GM12878 (cell line): ENCODE data around the gene SMCO4. TPM values are rescaled to one million over a fixed set of nuclear protein-coding genes. Genes with fewer than 3 reads are reported as not detected.

ENCODE experiments used
- BMI1 ChIP-seq: fragments of 450-650 bp; IDR thresholded peaks from 2 replicates; pipeline ENCODE4 v1.6.1; 2016; ENCODE audit warnings: mild to moderate bottlenecking, moderate library complexity, borderline replicate concordance
- BRCA1 ChIP-seq: IDR thresholded peaks from 2 replicates; pipeline ENCODE4 v1.6.1; 2011; ENCODE audit warnings: low read depth, low read length, improper control_type of control experiment
- CBX5 ChIP-seq: sonication (generic); IDR thresholded peaks from 2 replicates; pipeline ENCODE4 v1.6.1; 2016; ENCODE audit warnings: low read depth, moderate library complexity, mild to moderate bottlenecking, inconsistent platforms
- CHD2 ChIP-seq: IDR thresholded peaks from 2 replicates; pipeline ENCODE4 v1.6.1; 2011; ENCODE audit warnings: low read depth, low read length, improper control_type of control experiment, borderline replicate concordance
- DPF2 ChIP-seq: fragments of 450-650 bp; IDR thresholded peaks from 2 replicates; pipeline ENCODE4 v1.6.1; 2017; ENCODE audit warnings: mild to moderate bottlenecking
- EED ChIP-seq: sonication (generic); IDR thresholded peaks from 2 replicates; pipeline ENCODE4 v1.6.1; 2016; ENCODE audit warnings: antibody characterized with exemption, low read depth
- EP300 ChIP-seq, 2 experiments: fragments of 150-350 bp in 1 of 2; IDR thresholded peaks; 2 replicates each; pipeline ENCODE4 v1.6.1; 2011 to 2012; ENCODE audit warnings: low read depth in 2 of 2, low read length in 2 of 2, borderline replicate concordance in 1 of 2, improper control_type of control experiment in 1 of 2, inconsistent platforms in 1 of 2; ENCODE audit not compliant: control insufficient read depth in 1 of 2
- IKZF2 ChIP-seq, 2 experiments: fragments of 450-650 bp; IDR thresholded peaks; 2 replicates each; pipeline ENCODE4 v1.6.1; 2017; ENCODE audit warnings: mild to moderate bottlenecking in 2 of 2, moderate library complexity in 2 of 2
- IRF4 ChIP-seq: IDR thresholded peaks from 2 replicates; pipeline ENCODE4 v1.6.1; 2011; ENCODE audit warnings: low read depth, low read length
- MEF2A ChIP-seq: IDR thresholded peaks from 2 replicates; pipeline ENCODE4 v1.6.1; 2011; ENCODE audit warnings: low read depth, mild to moderate bottlenecking, low read length, moderate library complexity; ENCODE audit not compliant: insufficient read depth
- NR2C2 ChIP-seq: IDR thresholded peaks from 2 replicates; pipeline ENCODE4 v1.6.1; 2011; ENCODE audit warnings: borderline replicate concordance, low read depth; ENCODE audit not compliant: control insufficient read depth, insufficient read length
- NR2F1 ChIP-seq: fragments of 450-650 bp; conservative IDR thresholded peaks from 2 replicates; pipeline ENCODE4 v1.6.1; 2017; ENCODE audit warnings: mild to moderate bottlenecking
- POU2F2 ChIP-seq: IDR thresholded peaks from 3 replicates; pipeline ENCODE4 v1.6.1; 2011; ENCODE audit warnings: low read depth, mild to moderate bottlenecking, low read length, borderline replicate concordance
- RELB ChIP-seq: fragments of 450-650 bp; IDR thresholded peaks from 2 replicates; pipeline ENCODE4 v1.6.1; 2017; ENCODE audit warnings: low read depth, mild to moderate bottlenecking, moderate library complexity
- STAT1 ChIP-seq: fragments of 450-650 bp; conservative IDR thresholded peaks from 2 replicates; pipeline ENCODE4 v1.6.1; 2014; ENCODE audit warnings: antibody characterized with exemption, mild to moderate bottlenecking
- ZNF217 ChIP-seq: fragments of 450-650 bp; IDR thresholded peaks from 2 replicates; pipeline ENCODE4 v1.6.1; 2017; ENCODE audit warnings: antibody characterized with exemption, mild to moderate bottlenecking
- ZNF274 ChIP-seq: IDR thresholded peaks from one replicate; pipeline ENCODE4 v1.8.0; 2011; ENCODE audit not compliant: insufficient read length, insufficient read depth
- ZNF592 ChIP-seq: fragments of 450-650 bp; IDR thresholded peaks from 2 replicates; pipeline ENCODE4 v1.6.1; 2017; ENCODE audit warnings: mild to moderate bottlenecking, moderate library complexity
- polyA plus RNA-seq, 11 experiments: library from polyadenylated mRNA; depleted of rRNA in 4 of 11; unstranded in 6 of 11; stranded (reverse) in 5 of 11; fragments of >200 nt; fragmentation: Nextera tagmentation in 4 of 11; fragmentation: Illumina TruSeq in 1 of 11; extraction: Ambion mirVana in 4 of 11; extraction: Trizol in 1 of 11; gene quantifications; 1 replicate in 1 of 11; 2 replicates in 10 of 11; pipeline versions ENCODE4 v1.2.1 to v1.2.3, GENCODE V29; 2011 to 2016; ENCODE audit warnings: inconsistent platforms in 2 of 11, missing spikeins in 2 of 11, low read depth in 1 of 11
- total RNA-seq, 4 experiments: library from RNA; depleted of rRNA in 3 of 4; stranded (reverse); fragments of >200 nt in 3 of 4; fragmentation: Illumina TruSeq in 1 of 4; extraction: Trizol in 1 of 4; gene quantifications; 2 replicates each; pipeline versions ENCODE4 v1.2.1 to v1.2.3, GENCODE V29; 2013 to 2021
- TF ChIP-seq, protein P1 (sequence below): fragments of 450-650 bp; IDR thresholded peaks from 2 replicates; pipeline ENCODE4 v1.6.1; 2017; ENCODE audit warnings: mild to moderate bottlenecking, low read depth, inconsistent platforms; ENCODE audit not compliant: poor library complexity, severe bottlenecking

SMCO4 gene
- total and polyA plus RNA-seq, 10 of the 15 experiments (the other 5 are each of a cell fraction or from before 2014, with no cell fraction given), result 3.6 to 59.9 (median 27.9) TPM

GRCh38 chr11:93512073-93512475 lies 31.1 kb downstream of the SMCO4 start (continued):
- TF ChIP-seq, protein P1, sequence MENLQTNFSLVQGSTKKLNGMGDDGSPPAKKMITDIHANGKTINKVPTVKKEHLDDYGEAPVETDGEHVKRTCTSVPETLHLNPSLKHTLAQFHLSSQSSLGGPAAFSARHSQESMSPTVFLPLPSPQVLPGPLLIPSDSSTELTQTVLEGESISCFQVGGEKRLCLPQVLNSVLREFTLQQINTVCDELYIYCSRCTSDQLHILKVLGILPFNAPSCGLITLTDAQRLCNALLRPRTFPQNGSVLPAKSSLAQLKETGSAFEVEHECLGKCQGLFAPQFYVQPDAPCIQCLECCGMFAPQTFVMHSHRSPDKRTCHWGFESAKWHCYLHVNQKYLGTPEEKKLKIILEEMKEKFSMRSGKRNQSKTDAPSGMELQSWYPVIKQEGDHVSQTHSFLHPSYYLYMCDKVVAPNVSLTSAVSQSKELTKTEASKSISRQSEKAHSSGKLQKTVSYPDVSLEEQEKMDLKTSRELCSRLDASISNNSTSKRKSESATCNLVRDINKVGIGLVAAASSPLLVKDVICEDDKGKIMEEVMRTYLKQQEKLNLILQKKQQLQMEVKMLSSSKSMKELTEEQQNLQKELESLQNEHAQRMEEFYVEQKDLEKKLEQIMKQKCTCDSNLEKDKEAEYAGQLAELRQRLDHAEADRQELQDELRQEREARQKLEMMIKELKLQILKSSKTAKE, result peak; percentile 50
- TF ChIP-seq NR2C2 (no peak), IRF4 (peak; percentile 38; the same call in 1 of the 2 replicates), NR2F1 (peak; percentile 72; the same call in 1 of the 2 replicates), EP300 (IDR thresholded peaks at IDR 0.05; ENCODE audit: borderline replicate concordance in 1 of 2, control insufficient read depth in 1 of 2, low read depth in 2 of 2, low read length in 2 of 2) (peak; percentile 86 to 93; a peak in 3 of 4 replicates), CHD2 (0 out of 2 replicates have a peak, but pooled peaks have one; percentile 37), STAT1 (no peak), ZNF592 (peak; percentile 88; the same call in 1 of the 2 replicates), MEF2A (0 out of 2 replicates have a peak, but pooled peaks have one; percentile 12), IKZF2 (IDR thresholded peaks at IDR 0.05) (peak; percentile 62 to 72; a peak in 3 of 4 replicates), DPF2 (peak; percentile 89), BRCA1 (no peak), RELB (peak; percentile 38; the same call in 1 of the 2 replicates), BMI1 (peak; percentile 67; the same call in 1 of the 2 replicates), ZNF217 (peak; percentile 61; the same call in 1 of the 2 replicates), EED (0 out of 2 replicates have a peak, but pooled peaks have one; percentile 12), CBX5 (0 out of 2 replicates have a peak, but pooled peaks have one; percentile 44), ZNF274 (no peak), POU2F2 (0 out of 3 replicates have a peak, but pooled peaks have one; percentile 8)
